CD14-positive monocyte (primary cell): Measurements from ENCODE around the gene RAB3C. TPM values are rescaled to one million over a fixed set of nuclear protein-coding genes. Genes with fewer than 3 reads are reported as not detected.

Experiments
- DNase-seq, 3 donors: peaks; one replicate each; pipeline ENCODE4 v3.0.0-alpha.2; 2011 to 2022
- H2AFZ ChIP-seq: 2 replicates; pipeline ENCODE4 v1.6.0; 2012; ENCODE audit warnings: mild to moderate bottlenecking, low read depth, low read length, inconsistent platforms; ENCODE audit not compliant: insufficient read depth, poor library complexity, severe bottlenecking
- H3K27ac ChIP-seq, 2 donors: 1 replicate in 1 of 2; 2 replicates in 1 of 2; pipeline ENCODE4 v1.5.1; 2012 to 2013; ENCODE audit warnings: low read length in 2 of 2, control low read depth in 1 of 2, inconsistent platforms in 1 of 2, low read depth in 1 of 2, mild to moderate bottlenecking in 1 of 2
- H3K27me3 ChIP-seq, 2 donors: one replicate each; pipeline versions ENCODE4 v1.6.0 to v1.6.1; 2011 to 2013; ENCODE audit warnings: low read length in 2 of 2; ENCODE audit not compliant: control insufficient read depth in 2 of 2, insufficient read depth in 2 of 2
- H3K36me3 ChIP-seq, 2 donors: replicated peaks in 1 of 2; 1 replicate in 1 of 2; 2 replicates in 1 of 2; pipeline versions ENCODE4 v1.5.1 to v1.6.1; 2012 to 2013; ENCODE audit warnings: low read length in 2 of 2, control low read depth in 1 of 2, inconsistent platforms in 1 of 2, mild to moderate bottlenecking in 1 of 2; ENCODE audit not compliant: insufficient read depth in 2 of 2, control insufficient read depth in 1 of 2
- H3K4me1 ChIP-seq, 2 donors: 1 replicate in 1 of 2; 2 replicates in 1 of 2; pipeline versions ENCODE4 v1.5.1 to v1.6.1; 2012 to 2013; ENCODE audit warnings: low read length in 2 of 2, control low read depth in 1 of 2, inconsistent platforms in 1 of 2, mild to moderate bottlenecking in 1 of 2, moderate library complexity in 1 of 2; ENCODE audit not compliant: insufficient read depth in 2 of 2, control insufficient read depth in 1 of 2
- H3K4me2 ChIP-seq: replicated peaks from 2 replicates; pipeline ENCODE3; 2012; ENCODE audit warnings: low read length, moderate library complexity, mild to moderate bottlenecking; ENCODE audit not compliant: poor library complexity, severe bottlenecking; ENCODE audit errors: extremely low read depth
- H3K4me3 ChIP-seq, 3 experiments: fragments of 200-600 bp in 1 of 3; sonication (generic) in 1 of 3; replicated peaks in 1 of 3; 1 replicate in 2 of 3; 2 replicates in 1 of 3; pipeline ENCODE4 v1.5.1; 2011 to 2013; ENCODE audit warnings: low read length in 3 of 3, mild to moderate bottlenecking in 3 of 3, control low read depth in 2 of 3, low read depth in 2 of 3, inconsistent platforms in 1 of 3, moderate library complexity in 1 of 3
- H3K79me2 ChIP-seq: 2 replicates; pipeline ENCODE4 v1.6.0; 2012; ENCODE audit warnings: mild to moderate bottlenecking, control low read depth, inconsistent platforms, low read length, moderate library complexity; ENCODE audit not compliant: insufficient read depth
- H3K9ac ChIP-seq: 2 replicates; pipeline ENCODE4 v1.6.0; 2017; ENCODE audit warnings: low read length, mild to moderate bottlenecking; ENCODE audit not compliant: insufficient read depth, poor library complexity, severe bottlenecking
- H3K9me3 ChIP-seq, 2 donors: replicated peaks in 1 of 2; 1 replicate in 1 of 2; 2 replicates in 1 of 2; pipeline versions ENCODE4 v1.5.1 to v1.6.1; 2012 to 2013; ENCODE audit warnings: low read length in 2 of 2, control low read depth in 1 of 2; ENCODE audit not compliant: control insufficient read depth in 1 of 2, insufficient read depth in 1 of 2
- H4K20me1 ChIP-seq: 2 replicates; pipeline ENCODE4 v1.6.0; 2012; ENCODE audit warnings: mild to moderate bottlenecking, low read length, control low read depth, moderate library complexity; ENCODE audit not compliant: insufficient read depth
- H3K27ac Mint-ChIP-seq, 7 donors: one replicate each; pipeline ENCODE4 v1.8.0; 2020; ENCODE audit warnings: mild to moderate bottlenecking in 7 of 7, mixed read lengths in 7 of 7, moderate library complexity in 6 of 7, inconsistent platforms in 2 of 7
- H3K27me3 Mint-ChIP-seq, 3 donors: one replicate each; pipeline ENCODE4 v1.8.0; 2021 to 2022; ENCODE audit warnings: low read depth in 3 of 3, mild to moderate bottlenecking in 3 of 3, mixed read lengths in 3 of 3, moderate library complexity in 3 of 3, inconsistent platforms in 1 of 3
- H3K36me3 Mint-ChIP-seq, 2 donors: one replicate each; pipeline ENCODE4 v1.8.0; 2020; ENCODE audit warnings: mixed read lengths in 2 of 2, inconsistent platforms in 1 of 2, mild to moderate bottlenecking in 1 of 2
- H3K4me1 Mint-ChIP-seq: one replicate; pipeline ENCODE4 v1.8.0; 2020; ENCODE audit warnings: mild to moderate bottlenecking, mixed read lengths
- H3K4me3 Mint-ChIP-seq, 2 donors: one replicate each; pipeline ENCODE4 v1.8.0; 2020; ENCODE audit warnings: mild to moderate bottlenecking in 2 of 2, mixed read lengths in 2 of 2, moderate library complexity in 1 of 2
- H3K9me3 Mint-ChIP-seq, 7 donors: one replicate each; pipeline ENCODE4 v1.8.0; 2020 to 2022; ENCODE audit warnings: mixed read lengths in 7 of 7, mild to moderate bottlenecking in 6 of 7, moderate library complexity in 6 of 7, inconsistent platforms in 2 of 7
- CTCF ChIP-seq: fragments of 200-600 bp; IDR thresholded peaks from one replicate; pipeline ENCODE4 v1.8.0; 2022; ENCODE audit warnings: antibody characterized with exemption, mild to moderate bottlenecking
- WGBS: methylation state at CpG from one replicate; pipeline ENCODE4 v1.1.5; 2013; ENCODE audit warnings: missing lambda C conversion rate; ENCODE audit not compliant: insufficient coverage; 5-methylcytosine and 5-hydroxymethylcytosine counted together
- intact Hi-C, 2 donors: fragments of 100-400 bp; cut with micrococcal nuclease; formaldehyde crosslinking; loops; one replicate each; pipeline versions ENCODE4 v1.15.0 to v1.15.1; 2023
- polyA plus RNA-seq, 3 donors: library from polyadenylated mRNA; depleted of rRNA in 1 of 3; unstranded in 2 of 3; stranded (reverse) in 1 of 3; fragments of 300-500 nt in 2 of 3; fragments of >200 nt in 1 of 3; fragmentation: Illumina TruSeq in 2 of 3; gene quantifications; 1 replicate in 2 of 3; 2 replicates in 1 of 3; pipeline ENCODE4 v1.2.3, GENCODE V29; 2012 to 2021

RAB3C gene
- polyA plus RNA-seq, 3 donors: under 0.01 to 0.81 TPM; not detected in 1

GRCh38 chr5:58677650-58678049, 94.8 kb downstream of the RAB3C start:
- no peak overlapping the region for H3K27ac ChIP-seq
- peaks cover 0 to 2% (median 0%) of the 10 kb centered on the region in 7 donors for H3K9me3 Mint-ChIP-seq
- H3K36me3 Mint-ChIP-seq: no peaks in the 10 kb centered on the region
- no peaks in the 10 kb centered on the region for H3K27me3 ChIP-seq
- no peak overlapping the region for H3K9ac ChIP-seq
- no peaks in the 10 kb centered on the region for H4K20me1 ChIP-seq
- H3K9me3 ChIP-seq: no peaks in the 10 kb centered on the region
- TF ChIP-seq CTCF: no peak
- no peak overlapping the region for H3K4me3 ChIP-seq
- no peak overlapping the region for H3K4me3 Mint-ChIP-seq
- intact Hi-C loops: no loop called here
- no peak overlapping the region for H2AFZ ChIP-seq
- peaks cover 0 to 2% (median 1%) of the 10 kb centered on the region in 3 donors for H3K27me3 Mint-ChIP-seq
- no peaks in the 10 kb centered on the region for H3K36me3 ChIP-seq
- H3K79me2 ChIP-seq: no peaks in the 10 kb centered on the region
- DNase-seq: no peak
- no peaks in the 10 kb centered on the region for H3K4me1 Mint-ChIP-seq
- no CpG with 5 or more reads among the region's 2 CpGs for WGBS
- H3K27ac Mint-ChIP-seq: no peak overlapping the region
- no peak overlapping the region for H3K4me2 ChIP-seq
- no peaks in the 10 kb centered on the region for H3K4me1 ChIP-seq

DNA sequence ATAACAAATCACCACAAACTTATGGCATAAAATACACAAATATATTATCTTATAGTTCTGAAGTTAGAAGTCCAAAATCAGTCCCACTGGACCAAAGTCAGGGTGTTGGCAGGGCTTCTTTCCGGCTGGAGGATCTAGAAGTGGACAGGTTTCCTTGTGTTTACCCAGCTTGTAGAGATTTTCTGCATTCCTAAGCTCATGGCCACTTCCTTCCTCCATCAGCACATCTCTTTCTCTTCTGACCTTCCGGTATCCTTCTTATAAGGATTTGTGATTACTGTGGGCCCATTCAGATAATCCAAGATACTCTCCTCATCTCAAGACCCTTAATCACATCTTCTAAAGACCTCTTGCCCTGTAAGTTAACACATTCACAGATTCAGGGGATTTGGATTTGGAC, 97.6 kb downstream of the RAB3C start:
- no peak for TF ChIP-seq CTCF
- H3K4me2 ChIP-seq: no peak overlapping the region
- H3K36me3 Mint-ChIP-seq: no peaks in the 10 kb centered on the region
- no peak overlapping the region for H2AFZ ChIP-seq
- no peak overlapping the region for H3K27ac Mint-ChIP-seq
- intact Hi-C loops: no loop called here
- no CpG with 5 or more reads among the region's 2 CpGs for WGBS
- H3K27ac ChIP-seq: no peak overlapping the region
- H3K9me3 ChIP-seq: no peaks in the 10 kb centered on the region
- no peaks in the 10 kb centered on the region for H3K79me2 ChIP-seq
- H3K4me3 ChIP-seq: no peak overlapping the region
- no peak overlapping the region for H3K4me3 Mint-ChIP-seq
- no peaks in the 10 kb centered on the region for H3K27me3 ChIP-seq
- H3K36me3 ChIP-seq: no peaks in the 10 kb centered on the region
- no peaks in the 10 kb centered on the region for H3K27me3 Mint-ChIP-seq
- no peaks in the 10 kb centered on the region for H3K4me1 ChIP-seq
- no peak for DNase-seq
- no peaks in the 10 kb centered on the region for H3K4me1 Mint-ChIP-seq
- H4K20me1 ChIP-seq: no peaks in the 10 kb centered on the region
- H3K9ac ChIP-seq: no peak overlapping the region
- peaks cover 0 to 4% (median 0%) of the 10 kb centered on the region in 7 donors for H3K9me3 Mint-ChIP-seq
